NCI-H2227 (cell line): ENCODE results near the gene MTUS2.

Experiments
- DNase-seq: peaks from one replicate; lab custom pipeline; 2025; ENCODE audit not compliant: unreplicated experiment; lab: John Stamatoyannopoulos, UW

Gene MTUS2

DNA sequence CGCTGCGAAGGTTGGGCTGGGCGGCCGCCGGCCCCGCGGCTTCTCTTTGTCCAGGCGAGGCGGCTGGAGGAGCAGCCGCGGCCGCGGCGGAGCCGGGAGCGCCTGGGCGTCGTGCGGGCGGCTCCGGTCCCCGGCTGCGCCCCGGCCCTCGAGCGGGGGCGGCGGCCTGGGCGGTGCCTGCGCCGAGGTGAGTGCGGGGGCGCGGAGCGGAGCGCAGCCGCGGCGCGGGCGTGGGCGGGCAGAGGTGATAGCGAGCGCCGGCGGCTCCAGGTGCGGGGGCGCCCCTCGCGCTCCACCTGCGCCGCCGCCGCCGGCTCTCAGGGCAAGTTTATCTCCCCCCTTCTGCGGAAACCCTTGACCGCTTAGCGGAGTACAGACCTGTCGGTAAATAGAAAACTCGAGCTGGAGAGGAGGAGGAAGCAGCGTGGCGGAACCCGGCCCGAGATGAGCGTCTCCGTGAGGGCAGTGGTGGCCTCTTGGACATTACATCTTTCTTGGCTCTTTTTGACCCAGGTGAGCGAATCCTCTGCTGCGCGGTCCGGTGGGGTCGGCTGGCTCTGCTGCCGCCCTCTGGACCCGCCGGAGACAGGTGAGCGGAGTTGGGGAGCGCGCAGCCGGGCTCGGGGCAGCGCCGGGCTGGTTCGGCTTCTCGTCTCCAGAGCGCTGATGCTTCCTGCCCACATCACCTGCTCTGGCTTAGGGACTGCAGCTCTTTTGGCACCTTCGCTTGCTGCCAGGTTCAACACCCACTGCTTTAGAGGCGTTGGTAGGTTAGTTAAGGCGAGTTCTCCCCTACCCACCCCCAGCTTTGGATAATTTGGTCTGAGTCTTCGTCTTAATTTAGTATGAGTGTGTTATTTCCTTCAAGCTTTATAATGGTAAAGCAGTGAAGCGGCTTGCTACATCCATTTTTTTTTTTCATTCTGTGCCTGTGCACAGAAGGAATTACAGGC, at the start of gene MTUS2:
Gene MTUS2 (plus strand): TSS at position 241 of the 953 bp plus-strand sequence.
- DNase-seq = no peak

- no peak for DNase-seq
These were observed 41.6 kb upstream of the MTUS2 start for GRCh38 chr13:28778308-28779215.

DNA sequence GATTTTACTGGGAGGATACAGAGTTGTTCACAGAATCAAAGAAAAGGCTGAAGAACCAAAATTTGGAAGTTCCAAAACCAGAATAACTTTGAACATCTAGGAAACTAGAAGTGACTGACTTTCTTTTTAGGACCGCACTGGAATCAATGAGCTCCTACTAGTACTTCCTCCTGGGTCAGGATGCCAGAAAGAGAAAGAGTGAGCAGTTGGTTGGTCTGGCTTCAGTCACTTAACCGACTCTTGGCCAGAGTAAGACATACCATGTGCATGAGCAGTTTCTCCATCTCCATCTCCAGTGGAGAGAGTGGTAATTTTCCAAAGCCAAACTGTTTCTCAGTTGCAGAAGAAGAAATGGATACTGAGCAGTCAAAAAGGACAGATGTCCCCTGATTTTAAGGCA, 27.1 kb upstream of the MTUS2 start:
- DNase-seq = no peak

GRCh38 chr13:28794396-28794795, 25.7 kb upstream of the MTUS2 start:
- no peak for DNase-seq

GRCh38 chr13:28796938-28797257, 23.2 kb upstream of the MTUS2 start:
- no peak for DNase-seq

- no peak for DNase-seq
These were observed 14.8 kb upstream of the MTUS2 start for GRCh38 chr13:28805193-28805819.

DNA sequence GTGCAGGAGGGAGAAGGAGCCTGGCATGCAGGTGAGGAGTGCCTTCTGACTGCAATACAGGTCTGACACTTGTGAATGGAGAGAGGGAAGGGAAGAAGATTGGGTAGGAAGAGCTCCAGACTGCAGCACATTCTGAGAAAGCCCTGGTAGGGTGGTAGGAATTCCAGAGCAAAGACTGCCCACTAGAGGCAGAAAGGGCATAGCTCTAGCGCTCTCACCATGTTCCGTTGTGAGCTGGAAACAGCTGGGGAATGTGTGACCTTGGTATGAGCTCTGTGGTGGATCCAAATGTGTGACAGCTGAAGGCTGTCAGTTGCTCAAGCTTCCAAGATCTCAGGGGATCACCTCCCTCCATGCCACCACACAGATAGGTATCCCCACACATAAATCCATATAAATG, 2.9 kb upstream of the MTUS2 start:
- no peak for DNase-seq

DNA sequence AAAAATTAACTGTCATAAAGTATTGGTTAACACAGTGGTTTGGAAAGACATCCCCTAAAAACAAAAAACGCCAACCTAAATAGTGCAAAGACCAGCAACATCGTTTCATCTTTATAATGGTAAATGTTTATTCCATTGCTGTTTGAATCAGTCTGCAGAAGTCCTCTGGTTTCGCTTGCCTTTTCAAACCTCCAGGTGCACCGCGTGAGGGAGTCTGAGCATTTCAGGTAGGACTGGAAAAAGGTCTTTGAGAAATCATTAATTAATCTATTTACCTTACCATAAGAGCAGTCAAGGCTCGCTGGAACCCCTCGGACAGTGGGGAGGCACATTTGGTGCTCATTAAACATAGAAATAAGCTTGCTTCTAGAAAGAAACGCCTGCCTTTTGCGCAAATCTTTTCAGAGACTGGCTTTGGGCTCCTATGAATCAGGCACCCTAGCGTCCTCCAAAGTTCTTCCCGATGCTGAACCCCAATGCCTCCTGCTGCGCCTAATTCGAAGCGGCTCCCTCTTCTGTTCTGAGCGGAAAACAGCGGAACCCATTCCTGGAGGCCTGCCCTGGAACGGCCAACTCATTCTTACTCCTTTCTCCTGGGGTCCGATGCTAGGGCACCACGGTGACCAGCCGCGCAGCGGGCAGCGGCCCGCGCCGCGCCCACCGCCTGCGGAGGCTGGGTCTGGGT, 951 bp upstream of the MTUS2 start:
- DNase-seq = no peak

DNA sequence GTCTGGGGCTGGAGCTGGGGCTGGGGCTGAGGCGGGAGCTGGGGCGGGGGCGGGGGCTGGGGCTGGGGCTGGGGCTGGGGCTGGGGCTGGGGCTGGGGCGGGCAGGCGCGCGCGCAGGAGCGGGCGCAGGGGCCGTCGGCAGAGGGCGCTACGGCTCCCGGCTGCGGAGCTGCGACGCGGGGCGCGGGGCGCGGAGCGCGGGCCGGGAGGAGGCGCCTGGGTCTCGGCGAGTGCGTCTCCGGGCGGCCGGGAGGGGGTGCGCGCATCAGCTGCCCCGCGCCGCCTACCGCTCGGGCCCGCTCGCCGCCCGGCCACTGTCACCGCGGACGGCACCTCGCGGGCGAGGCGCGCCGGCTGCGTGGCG, 422 bp upstream of the MTUS2 start:
- peak; percentile 49 for DNase-seq

DNA sequence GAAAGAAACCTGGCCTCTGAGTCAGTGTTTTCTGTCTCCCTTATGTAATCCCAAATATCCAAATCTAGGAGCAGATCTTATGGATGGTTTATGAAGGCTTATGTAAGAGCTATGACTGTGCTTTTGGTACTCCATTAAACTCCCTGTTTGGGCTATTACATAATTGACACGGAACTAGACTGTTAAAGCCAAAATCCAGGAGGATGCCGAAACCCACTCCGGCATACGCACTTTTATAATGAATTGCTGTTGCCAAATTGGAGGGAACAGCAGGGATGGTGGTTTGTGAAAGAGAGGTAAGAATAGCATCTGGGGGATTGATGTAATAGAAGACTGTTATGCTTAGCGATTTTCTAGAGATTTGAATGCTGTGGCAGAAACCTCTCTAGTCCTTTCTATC, 2.0 kb downstream of the MTUS2 start:
- no peak for DNase-seq

DNA sequence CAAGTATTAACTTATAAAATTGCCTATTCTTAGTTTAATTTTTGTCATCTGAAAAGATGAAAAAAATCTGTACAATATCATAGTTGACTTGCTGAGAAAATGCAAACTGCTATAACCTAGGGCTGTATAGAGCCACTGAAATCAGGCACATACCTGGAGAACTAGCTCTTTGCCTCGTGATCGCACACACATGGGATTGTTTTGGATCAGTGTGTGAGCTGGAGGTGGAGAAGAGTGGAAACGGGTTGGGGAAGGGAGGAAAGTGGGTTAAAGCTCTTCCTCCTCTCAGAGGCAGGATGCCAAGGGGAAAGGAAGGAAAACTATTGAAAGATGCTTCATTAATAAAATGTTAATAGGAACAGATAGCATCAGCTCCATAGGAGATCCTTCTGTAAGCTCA, 2.7 kb downstream of the MTUS2 start:
- no peak for DNase-seq

- no peak for DNase-seq
These were observed 5.2 kb downstream of the MTUS2 start for GRCh38 chr13:28825379-28825778.

DNA sequence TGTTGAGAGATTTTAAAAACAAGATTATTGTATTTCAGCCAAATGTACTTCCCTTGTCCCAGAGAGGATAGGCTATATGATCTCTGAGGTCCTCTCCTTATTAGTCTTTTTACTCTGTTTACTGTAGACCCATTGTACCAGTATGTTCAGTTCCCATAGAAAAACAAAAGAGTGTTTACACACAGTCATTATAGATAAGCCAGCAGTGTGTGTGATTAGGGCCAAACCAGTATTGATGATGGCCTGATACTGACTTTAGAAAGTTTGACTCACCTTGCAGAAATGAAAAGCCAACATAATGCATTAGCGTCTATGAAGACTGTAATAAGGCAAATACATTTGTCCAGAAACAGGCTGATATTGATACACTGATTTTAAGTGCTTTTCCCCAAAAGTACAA, 6.2 kb downstream of the MTUS2 start:
- no peak for DNase-seq

- DNase-seq = no peak
These were observed 10.4 kb downstream of the MTUS2 start for GRCh38 chr13:28830580-28830979.

GRCh38 chr13:28831117-28831516, 11.0 kb downstream of the MTUS2 start:
- DNase-seq = no peak

DNA sequence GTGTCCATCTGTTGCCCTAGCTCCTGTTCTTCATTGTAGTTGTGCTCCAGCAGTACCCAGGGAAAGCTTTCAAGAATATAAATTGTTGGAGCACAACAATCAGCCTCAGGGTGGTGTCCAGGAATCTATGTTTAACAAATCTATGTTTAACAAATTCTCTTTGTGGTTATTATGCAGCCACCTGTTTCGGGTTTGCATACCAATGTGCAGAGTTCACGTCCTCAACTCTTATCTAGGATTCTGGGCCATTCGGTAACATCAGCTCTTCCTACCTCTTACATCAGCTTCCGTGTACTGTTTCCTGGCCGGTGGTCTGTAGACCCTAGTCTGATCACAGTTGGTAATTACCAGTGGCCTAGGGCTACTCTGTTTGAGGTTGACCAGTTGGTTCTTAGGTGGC, 17.0 kb downstream of the MTUS2 start:
- DNase-seq = no peak

DNA sequence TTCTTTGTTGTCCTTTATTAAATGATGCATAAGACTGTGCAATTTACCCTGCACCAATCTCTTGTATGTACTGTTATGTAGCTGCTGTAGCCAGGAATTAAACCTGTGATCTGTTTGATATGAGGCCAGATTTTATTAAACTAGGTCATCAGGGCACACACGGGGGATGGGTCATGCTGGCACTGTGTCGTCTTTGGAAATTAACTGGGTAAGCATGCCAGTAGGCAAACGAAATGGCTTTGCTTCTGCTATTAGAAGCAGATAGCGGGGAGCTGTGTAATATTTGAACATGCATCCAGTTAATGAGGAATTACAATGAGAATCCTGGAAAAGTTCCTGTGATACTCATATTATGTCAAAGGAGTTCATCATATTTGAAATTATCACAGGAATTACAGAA, 23.5 kb downstream of the MTUS2 start:
- DNase-seq = no peak

DNA sequence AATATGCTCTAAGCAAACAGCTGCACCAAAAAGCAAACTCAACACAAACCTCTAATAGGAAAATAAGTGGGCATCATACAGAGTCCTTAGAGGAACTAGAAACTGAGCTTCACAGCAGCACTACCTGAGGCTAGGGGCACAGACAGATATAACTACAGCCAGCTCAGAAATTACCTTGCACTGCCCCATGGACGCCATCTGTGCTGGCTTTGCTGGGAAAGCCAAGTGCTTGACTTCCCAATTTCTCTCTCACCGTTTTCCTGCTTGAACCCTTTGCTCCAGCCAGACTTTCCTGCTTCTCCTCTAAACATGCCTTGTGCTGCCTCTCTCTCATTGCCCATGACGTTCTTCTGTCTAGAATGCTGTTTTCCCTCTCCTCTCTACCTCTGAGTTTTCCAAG, 29.3 kb downstream of the MTUS2 start:
- no peak for DNase-seq

GRCh38 chr13:28850226-28850625, 30.1 kb downstream of the MTUS2 start:
- DNase-seq = no peak

DNA sequence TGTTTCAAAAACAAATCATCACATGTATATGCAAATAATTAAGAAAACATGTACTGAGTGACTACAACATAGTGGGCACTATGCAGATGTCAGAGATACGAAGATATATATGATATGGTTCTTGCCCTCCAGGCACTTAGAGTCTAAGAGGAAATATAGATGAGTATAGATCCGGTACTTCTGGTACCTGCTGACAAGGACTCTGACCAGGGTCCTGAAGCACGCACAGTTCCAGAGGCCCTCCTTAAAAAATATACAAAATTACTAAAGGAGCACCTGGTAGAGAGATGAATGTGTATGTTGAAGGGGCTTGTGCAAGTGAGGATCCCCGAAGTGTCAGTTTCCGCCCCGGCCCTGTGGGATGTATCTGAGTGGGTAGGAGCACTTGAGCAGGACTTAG, 31.3 kb downstream of the MTUS2 start:
- DNase-seq = no peak

- DNase-seq = no peak
These were observed 34.5 kb downstream of the MTUS2 start for GRCh38 chr13:28854657-28855056.
